GM10266 (cell line): ENCODE data around the gene EHD1.

ENCODE experiments used
- DNase-seq: peaks from one replicate; pipeline ENCODE4 v3.0.0; 2012; ENCODE audit errors: extremely low spot score
- TF ChIP-seq, protein P1 (sequence below): IDR thresholded peaks from 2 replicates; pipeline ENCODE4 v1.5.1; 2012; ENCODE audit warnings: mild to moderate bottlenecking, low read depth; ENCODE audit not compliant: control insufficient read depth, insufficient read depth; ENCODE audit errors: missing control alignments

The EHD1 gene

DNA sequence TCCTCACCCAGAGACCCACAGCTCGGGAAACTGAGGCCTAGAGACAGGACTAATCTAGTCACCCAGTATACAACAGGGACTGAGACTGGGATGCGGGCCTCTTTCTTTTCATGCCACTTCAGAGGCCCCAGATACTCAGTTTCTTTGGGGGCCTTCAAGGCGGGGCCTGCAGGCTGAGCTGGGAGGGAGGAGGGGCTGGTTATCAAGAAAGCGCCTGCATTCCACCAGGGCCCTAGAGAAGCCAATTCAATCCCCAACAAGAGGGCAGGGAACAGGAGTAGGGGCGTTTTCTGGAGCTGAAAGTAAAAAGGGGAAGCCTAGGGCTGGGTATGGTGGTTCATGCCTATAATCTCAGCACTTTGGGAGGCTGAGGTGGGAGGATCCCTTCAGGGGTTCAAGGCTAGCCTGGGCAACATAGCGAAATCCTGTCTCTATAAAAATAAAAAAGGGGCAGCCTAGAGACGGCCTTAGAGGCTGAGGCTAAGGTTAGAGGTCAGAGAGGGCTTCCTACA lies 37.0 kb upstream of the EHD1 start:
- DNase-seq: no peak
- TF ChIP-seq, protein P1, sequence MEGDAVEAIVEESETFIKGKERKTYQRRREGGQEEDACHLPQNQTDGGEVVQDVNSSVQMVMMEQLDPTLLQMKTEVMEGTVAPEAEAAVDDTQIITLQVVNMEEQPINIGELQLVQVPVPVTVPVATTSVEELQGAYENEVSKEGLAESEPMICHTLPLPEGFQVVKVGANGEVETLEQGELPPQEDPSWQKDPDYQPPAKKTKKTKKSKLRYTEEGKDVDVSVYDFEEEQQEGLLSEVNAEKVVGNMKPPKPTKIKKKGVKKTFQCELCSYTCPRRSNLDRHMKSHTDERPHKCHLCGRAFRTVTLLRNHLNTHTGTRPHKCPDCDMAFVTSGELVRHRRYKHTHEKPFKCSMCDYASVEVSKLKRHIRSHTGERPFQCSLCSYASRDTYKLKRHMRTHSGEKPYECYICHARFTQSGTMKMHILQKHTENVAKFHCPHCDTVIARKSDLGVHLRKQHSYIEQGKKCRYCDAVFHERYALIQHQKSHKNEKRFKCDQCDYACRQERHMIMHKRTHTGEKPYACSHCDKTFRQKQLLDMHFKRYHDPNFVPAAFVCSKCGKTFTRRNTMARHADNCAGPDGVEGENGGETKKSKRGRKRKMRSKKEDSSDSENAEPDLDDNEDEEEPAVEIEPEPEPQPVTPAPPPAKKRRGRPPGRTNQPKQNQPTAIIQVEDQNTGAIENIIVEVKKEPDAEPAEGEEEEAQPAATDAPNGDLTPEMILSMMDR: no peak

DNA sequence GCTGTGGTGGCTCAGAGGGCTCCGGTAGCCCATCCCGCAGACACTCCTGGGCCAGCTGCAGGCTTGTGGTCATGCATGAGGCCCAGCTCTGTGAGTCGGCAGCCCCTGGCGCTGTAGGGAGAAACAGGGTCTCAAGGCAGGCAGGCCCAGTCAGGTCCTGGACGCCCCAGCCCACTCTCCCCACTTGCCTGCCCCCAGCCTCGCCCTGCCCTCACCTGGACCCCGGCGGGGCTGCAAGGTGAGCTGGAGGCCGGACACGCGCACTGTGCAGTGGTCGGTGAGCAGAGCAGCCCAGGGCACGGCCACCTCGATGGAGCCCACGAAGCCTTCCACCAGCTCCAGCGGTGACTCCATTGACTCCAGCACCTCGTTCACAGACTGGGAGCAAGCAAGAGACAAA lies 35.7 kb upstream of the EHD1 start:
- TF ChIP-seq, protein P1: no peak
- no peak for DNase-seq

DNA sequence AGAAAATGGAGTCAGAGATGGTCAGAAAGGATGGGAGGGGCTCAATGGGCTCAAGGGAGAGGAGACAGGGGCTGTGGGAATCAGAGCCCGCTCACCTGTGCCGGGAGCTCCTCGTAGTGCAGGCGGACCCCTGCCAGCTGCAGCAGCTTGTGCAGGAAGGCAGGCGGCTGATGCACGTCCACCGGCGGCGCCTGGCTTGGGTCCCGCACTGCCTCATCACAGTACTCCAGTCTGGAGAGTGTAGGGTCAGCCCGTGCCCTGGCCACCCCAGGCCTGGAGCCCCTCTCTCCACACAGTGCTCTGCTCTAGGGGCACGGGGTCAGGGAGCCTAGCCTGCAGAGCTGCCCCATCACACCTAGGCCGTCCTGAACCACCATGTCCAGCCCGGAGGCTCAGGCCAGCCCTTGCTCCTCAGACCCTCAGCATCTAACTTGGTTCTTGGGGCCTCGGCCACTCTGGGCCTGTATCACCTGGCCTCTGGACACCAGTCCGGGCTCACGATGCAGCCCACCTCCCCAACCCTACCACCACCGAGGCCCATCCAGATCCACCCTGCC lies 34.8 kb upstream of the EHD1 start:
- DNase-seq: no peak
- TF ChIP-seq, protein P1: no peak

DNA sequence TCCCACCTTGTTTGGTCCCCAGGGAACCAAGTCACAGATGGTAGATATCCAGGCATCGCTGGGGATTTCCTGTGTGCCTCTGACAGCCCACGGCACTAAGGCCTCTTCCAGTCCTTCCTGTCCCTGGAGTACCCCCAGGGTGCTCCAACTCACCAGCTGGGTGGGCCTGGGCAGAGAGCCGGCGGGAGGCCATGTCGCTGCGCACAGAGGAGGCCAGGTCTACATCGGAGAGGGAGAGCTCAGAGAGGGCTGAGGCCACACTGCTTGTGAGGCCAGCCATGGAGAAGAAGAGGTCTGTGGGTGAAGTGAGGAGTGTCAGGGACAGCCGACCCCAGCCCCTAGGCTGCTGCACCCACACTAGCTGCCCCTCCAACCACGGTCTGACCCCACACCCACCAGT lies 33.3 kb upstream of the EHD1 start:
- DNase-seq: no peak
- TF ChIP-seq, protein P1: no peak

DNA sequence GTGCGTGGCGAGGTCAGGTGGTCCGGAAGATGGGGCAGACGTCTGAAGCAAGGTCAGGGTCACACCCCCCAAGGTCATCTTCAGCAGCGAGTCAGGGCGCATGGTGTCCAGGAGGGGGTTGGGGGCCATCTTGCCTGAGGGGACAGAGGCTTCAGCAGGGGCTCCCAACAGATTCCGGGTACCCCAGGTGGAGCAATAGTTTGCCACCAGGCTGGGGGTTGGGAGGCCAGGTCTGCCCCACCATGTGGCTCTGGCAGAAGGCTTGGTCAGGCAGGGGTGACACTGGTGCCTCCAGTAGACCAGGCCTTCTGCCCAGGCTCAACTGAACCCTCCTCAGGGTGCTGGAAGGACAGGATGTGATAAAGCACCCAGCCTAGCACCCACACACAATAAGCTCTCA lies 32.7 kb upstream of the EHD1 start:
- DNase-seq: no peak
- TF ChIP-seq, protein P1: no peak

GRCh38 chr11:64910451-64911093 lies 32.2 kb upstream of the EHD1 start:
- no peak for DNase-seq
- TF ChIP-seq, protein P1: no peak

DNA sequence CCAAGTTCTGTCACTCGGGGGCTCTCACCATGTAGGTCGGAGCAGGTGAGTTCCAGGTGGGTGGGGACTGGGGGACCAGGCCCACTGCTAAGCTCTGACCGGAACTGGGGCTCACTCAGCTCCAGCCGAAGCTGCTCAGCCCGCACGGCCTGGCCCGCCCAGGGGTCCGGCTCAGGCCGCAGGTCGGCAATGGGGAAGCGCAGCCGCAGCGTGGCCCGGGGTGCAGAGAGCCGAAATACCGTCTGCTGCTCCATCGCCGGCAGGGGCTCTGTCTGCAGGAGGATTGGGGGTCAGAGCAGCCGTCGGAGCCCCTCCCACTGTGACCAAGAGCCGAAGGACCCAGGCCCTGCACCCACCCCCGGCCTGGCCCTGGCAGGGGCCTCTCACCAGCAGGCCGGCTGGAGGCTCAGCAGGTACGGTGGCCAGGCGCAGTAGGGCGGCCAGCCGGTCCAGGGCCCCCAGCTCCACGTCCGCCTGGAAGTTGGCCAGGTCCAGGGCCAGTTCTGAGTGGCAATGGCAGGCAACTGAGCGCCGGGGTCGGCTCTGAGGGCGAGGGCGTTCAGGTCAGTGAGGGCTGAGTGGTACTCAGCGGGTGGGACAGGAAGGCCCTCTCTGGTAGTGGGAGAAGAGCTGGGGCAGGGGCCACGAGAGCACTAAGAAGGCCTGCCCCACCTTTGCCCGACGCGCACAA lies 31.4 kb upstream of the EHD1 start:
- TF ChIP-seq, protein P1: no peak

More for the DNA sequence above, 31.4 kb upstream of the EHD1 start:
- DNase-seq: no peak
